DOHH2 (cell line): ENCODE measurements around the gene FOXN3.

Experiments used
- H3F3A ChIP-seq: fragments of 200-600 bp; sonication (generic), shearing (Covaris generic); 2 replicates; pipeline ENCODE4 v1.6.0; 2016; ENCODE audit warnings: antibody characterized with exemption, mild to moderate bottlenecking; ENCODE audit not compliant: control insufficient read depth, insufficient read depth
- H3K27ac ChIP-seq: fragments of 200-600 bp; sonication (generic); 2 replicates; pipeline ENCODE4 v1.5.1; 2014; ENCODE audit warnings: low read depth, mild to moderate bottlenecking, low read length, moderate library complexity
- H3K27me3 ChIP-seq: fragments of 200-600 bp; sonication (generic); 2 replicates; pipeline ENCODE4 v1.6.1; 2014; ENCODE audit warnings: mild to moderate bottlenecking, low read length, mixed read lengths; ENCODE audit not compliant: control insufficient read depth
- H3K36me3 ChIP-seq: fragments of 200-600 bp; sonication (generic); 2 replicates; pipeline ENCODE4 v1.6.1; 2014; ENCODE audit warnings: mild to moderate bottlenecking, low read length, moderate library complexity, mixed read lengths; ENCODE audit not compliant: control insufficient read depth
- H3K4me1 ChIP-seq: fragments of 200-600 bp; sonication (generic); 2 replicates; pipeline ENCODE4 v1.6.1; 2014; ENCODE audit warnings: mild to moderate bottlenecking, low read length, mixed read lengths; ENCODE audit not compliant: control insufficient read depth
- H3K4me2 ChIP-seq: fragments of 200-600 bp; sonication (generic); 2 replicates; pipeline ENCODE4 v1.6.0; 2014; ENCODE audit warnings: mild to moderate bottlenecking, low read length, moderate library complexity
- H3K4me3 ChIP-seq: fragments of 200-600 bp; sonication (generic); 2 replicates; pipeline ENCODE4 v1.5.1; 2014; ENCODE audit warnings: mild to moderate bottlenecking, low read length, mixed read lengths
- H3K79me2 ChIP-seq: fragments of 200-600 bp; sonication (generic); 2 replicates; pipeline ENCODE4 v1.6.1; 2014; ENCODE audit warnings: mild to moderate bottlenecking, low read length, mixed read lengths; ENCODE audit not compliant: control insufficient read depth
- H3K9me2 ChIP-seq: fragments of 200-600 bp; sonication (generic); replicated peaks from 2 replicates; pipeline ENCODE4 v1.6.1; 2014; ENCODE audit warnings: mild to moderate bottlenecking, low read length, mixed read lengths; ENCODE audit not compliant: control insufficient read depth
- H3K9me3 ChIP-seq: fragments of 200-600 bp; sonication (generic); 2 replicates; pipeline ENCODE4 v1.6.1; 2014; ENCODE audit warnings: antibody characterized with exemption, low read length, mixed read lengths; ENCODE audit not compliant: control insufficient read depth, insufficient read depth
- H4K20me1 ChIP-seq: fragments of 200-600 bp; sonication (generic); 2 replicates; pipeline ENCODE4 v1.6.0; 2014; ENCODE audit warnings: low read depth, mild to moderate bottlenecking, antibody characterized with exemption, low read length, moderate library complexity; ENCODE audit not compliant: control insufficient read depth, insufficient read depth
- EZH2phosphoT487 ChIP-seq: fragments of 200-600 bp; sonication (generic); IDR thresholded peaks from 2 replicates; pipeline ENCODE4 v1.6.1; 2017; ENCODE audit warnings: borderline replicate concordance, mild to moderate bottlenecking, antibody characterized with exemption, low read length, moderate library complexity, mixed read lengths
- TF ChIP-seq, protein P1 (sequence below): fragments of 200-600 bp; sonication (generic); IDR thresholded peaks from one replicate; pipeline ENCODE4 v1.5.1; 2014; ENCODE audit warnings: antibody characterized with exemption, mild to moderate bottlenecking, low read depth, low read length; ENCODE audit not compliant: poor library complexity, severe bottlenecking

Gene FOXN3

DNA sequence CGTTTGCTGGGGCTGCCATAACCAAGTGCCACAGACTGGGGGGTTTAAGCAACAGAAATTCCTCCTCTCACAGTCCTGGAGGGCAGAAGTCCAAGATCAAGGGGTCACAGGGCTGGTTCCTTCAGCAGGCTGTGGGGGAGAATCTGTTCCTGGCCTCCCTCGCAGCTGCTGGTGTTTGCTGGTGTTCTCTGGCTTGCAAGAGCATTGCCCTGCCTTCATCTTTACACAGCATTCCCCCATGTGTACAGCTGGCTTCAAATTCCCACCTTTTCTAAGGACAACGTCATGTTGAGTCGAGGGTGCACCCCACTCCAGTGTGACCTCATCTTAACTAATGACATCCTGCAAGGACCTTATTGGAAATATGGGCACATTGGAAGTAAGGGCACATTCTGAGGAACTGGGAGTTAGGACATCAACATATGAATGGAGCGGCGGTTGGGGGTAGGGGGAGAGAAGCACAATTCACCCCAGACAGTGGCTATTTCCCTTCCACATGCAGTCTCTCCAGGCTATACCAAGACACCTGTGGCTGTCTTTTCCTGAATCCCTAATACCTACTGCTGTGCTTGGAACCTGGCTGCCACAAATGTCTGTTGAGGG is 123.6 kb downstream of the FOXN3 start:
- H3K9me3 ChIP-seq: no peaks in the 10 kb centered on the region
- no peak overlapping the region for H3K4me3 ChIP-seq
- no peak overlapping the region for H3K27ac ChIP-seq
- no peaks in the 10 kb centered on the region for H3K79me2 ChIP-seq
- TF ChIP-seq, protein P1, sequence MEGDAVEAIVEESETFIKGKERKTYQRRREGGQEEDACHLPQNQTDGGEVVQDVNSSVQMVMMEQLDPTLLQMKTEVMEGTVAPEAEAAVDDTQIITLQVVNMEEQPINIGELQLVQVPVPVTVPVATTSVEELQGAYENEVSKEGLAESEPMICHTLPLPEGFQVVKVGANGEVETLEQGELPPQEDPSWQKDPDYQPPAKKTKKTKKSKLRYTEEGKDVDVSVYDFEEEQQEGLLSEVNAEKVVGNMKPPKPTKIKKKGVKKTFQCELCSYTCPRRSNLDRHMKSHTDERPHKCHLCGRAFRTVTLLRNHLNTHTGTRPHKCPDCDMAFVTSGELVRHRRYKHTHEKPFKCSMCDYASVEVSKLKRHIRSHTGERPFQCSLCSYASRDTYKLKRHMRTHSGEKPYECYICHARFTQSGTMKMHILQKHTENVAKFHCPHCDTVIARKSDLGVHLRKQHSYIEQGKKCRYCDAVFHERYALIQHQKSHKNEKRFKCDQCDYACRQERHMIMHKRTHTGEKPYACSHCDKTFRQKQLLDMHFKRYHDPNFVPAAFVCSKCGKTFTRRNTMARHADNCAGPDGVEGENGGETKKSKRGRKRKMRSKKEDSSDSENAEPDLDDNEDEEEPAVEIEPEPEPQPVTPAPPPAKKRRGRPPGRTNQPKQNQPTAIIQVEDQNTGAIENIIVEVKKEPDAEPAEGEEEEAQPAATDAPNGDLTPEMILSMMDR: no peak
- no peak for TF ChIP-seq EZH2phosphoT487
- no peak overlapping the region for H3K4me2 ChIP-seq
- no peaks in the 10 kb centered on the region for H3K36me3 ChIP-seq
- peaks cover 26% of the 10 kb centered on the region for H3K4me1 ChIP-seq
- H3K27me3 ChIP-seq: no peaks in the 10 kb centered on the region
- H3F3A ChIP-seq: 0 out of 2 replicates have a peak, but pooled peaks cover 3% of the 10 kb centered on the region
- no peaks in the 10 kb centered on the region for H3K9me2 ChIP-seq
- 0 out of 2 replicates have a peak, but pooled peaks cover 3% of the 10 kb centered on the region for H4K20me1 ChIP-seq

DNA sequence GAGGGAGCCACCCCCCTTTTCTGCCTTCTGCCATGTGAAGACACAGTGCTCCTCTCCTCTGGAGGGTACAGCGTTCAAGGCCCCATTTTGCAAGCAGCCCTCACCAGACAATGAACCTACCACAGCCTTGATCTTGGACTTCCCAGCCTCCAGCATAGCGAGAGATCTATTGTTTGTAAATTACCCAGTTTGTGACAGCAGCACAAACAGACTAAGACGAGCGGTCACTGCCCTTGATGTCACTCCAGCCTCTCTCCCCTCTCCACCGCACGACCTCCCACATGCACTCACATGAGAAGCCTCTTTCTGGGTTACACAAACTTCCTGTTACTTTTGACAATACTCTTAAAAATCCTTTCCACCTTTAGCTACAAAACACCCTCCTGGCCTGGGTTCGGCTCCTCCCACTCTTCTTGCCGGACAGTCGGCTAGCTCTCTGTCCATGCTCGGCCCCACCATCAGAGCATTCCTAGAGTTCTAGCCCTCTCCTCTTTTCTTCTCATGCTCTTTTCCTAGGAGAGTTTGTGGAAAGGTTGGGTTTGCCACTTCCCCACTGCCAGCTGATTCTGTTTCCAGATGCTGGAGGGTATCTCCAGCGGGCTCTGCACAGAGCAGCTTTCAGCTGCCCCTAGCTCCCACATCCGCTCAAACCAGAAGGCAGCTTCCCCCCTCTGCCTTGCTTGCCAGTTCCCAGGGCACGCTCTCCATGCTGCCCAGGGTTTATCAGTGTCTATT is 124.3 kb downstream of the FOXN3 start:
- Histone ChIP-seq H3K79me2 (no peaks in the 10 kb centered on the region), H3K27ac (no peak overlapping the region), H3K4me3 (no peak overlapping the region), H3K9me3 (no peaks in the 10 kb centered on the region), H4K20me1 (0 out of 2 replicates have a peak, but pooled peaks cover 3% of the 10 kb centered on the region), H3K4me2 (no peak overlapping the region), H3K4me1 (peaks cover 26% of the 10 kb centered on the region), H3K27me3 (no peaks in the 10 kb centered on the region), H3F3A (0 out of 2 replicates have a peak, but pooled peaks cover 3% of the 10 kb centered on the region), H3K36me3 (no peaks in the 10 kb centered on the region), H3K9me2 (no peaks in the 10 kb centered on the region)
- no peak for TF ChIP-seq EZH2phosphoT487
- TF ChIP-seq, protein P1: no peak

DNA sequence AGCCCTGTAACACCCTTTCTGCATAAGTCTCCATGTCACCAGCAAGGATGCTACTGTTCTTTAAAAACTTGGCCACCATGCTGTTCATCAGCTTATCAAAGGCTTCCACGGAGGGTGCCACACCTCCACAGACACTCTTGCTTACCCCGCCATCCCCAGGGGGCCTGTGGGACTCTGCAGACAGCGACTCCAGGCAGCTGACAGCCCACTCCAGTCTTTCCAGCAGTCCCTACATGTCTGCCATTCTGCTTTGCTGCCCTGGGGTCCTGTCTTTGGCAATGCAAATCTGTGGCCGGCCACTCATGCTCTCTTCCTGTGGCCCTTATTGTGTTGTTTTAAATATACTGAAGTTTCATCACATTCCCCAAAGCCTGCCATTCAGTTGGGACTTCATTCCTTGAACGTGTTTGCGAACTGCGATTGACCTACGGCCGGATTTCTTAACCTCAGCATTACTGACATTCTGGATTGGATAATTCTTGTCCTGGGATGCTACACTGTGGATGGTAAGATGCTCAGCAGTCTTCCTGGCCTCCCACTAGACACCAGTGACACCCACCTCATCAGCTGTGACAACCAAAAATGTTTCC is 125.6 kb downstream of the FOXN3 start:
- no peaks in the 10 kb centered on the region for H3K9me3 ChIP-seq

More for the DNA sequence above, 125.6 kb downstream of the FOXN3 start:
- Histone ChIP-seq H3K4me1 (peaks cover 24% of the 10 kb centered on the region), H3K4me3 (no peak overlapping the region), H3F3A (0 out of 2 replicates have a peak, but pooled peaks cover 3% of the 10 kb centered on the region), H3K4me2 (peak overlapping the region; percentile 22), H3K9me2 (no peaks in the 10 kb centered on the region), H4K20me1 (0 out of 2 replicates have a peak, but pooled peaks cover 3% of the 10 kb centered on the region), H3K79me2 (no peaks in the 10 kb centered on the region), H3K27me3 (no peaks in the 10 kb centered on the region), H3K27ac (no peak overlapping the region), H3K36me3 (no peaks in the 10 kb centered on the region)
- no peak for TF ChIP-seq EZH2phosphoT487
- TF ChIP-seq, protein P1: no peak
